Neural cell (in vitro differentiated cells): ENCODE measurements around the gene KCNIP3.

Experiments used
- EP300 ChIP-seq: fragments of 450-650 bp; conservative IDR thresholded peaks from 2 replicates; pipeline ENCODE4 v1.6.1; 2014; ENCODE audit warnings: antibody characterized with exemption, mild to moderate bottlenecking, moderate library complexity; ENCODE audit not compliant: poor library complexity, severe bottlenecking
- EZH2 ChIP-seq: fragments of 200-600, 300-800 bp; shearing (Covaris generic), sonication (generic); IDR thresholded peaks from 2 replicates; pipeline ENCODE4 v1.6.1; 2014; ENCODE audit warnings: antibody characterized with exemption, low read length, borderline replicate concordance, mild to moderate bottlenecking; ENCODE audit not compliant: insufficient read depth, poor library complexity, severe bottlenecking
- MXI1 ChIP-seq: fragments of 450-650 bp; conservative IDR thresholded peaks from 2 replicates; pipeline ENCODE4 v1.6.1; 2014; ENCODE audit warnings: antibody characterized with exemption, mild to moderate bottlenecking; ENCODE audit not compliant: poor library complexity, severe bottlenecking
- POLR2AphosphoS5 ChIP-seq: IDR thresholded peaks from 2 replicates; pipeline ENCODE4 v1.6.1; 2012
- RAD21 ChIP-seq: fragments of 450-650 bp; conservative IDR thresholded peaks from 2 replicates; pipeline ENCODE4 v1.6.1; 2014; ENCODE audit warnings: antibody characterized with exemption, mild to moderate bottlenecking, moderate library complexity
- SMC3 ChIP-seq: fragments of 450-650 bp; conservative IDR thresholded peaks from 2 replicates; pipeline ENCODE4 v1.6.1; 2014; ENCODE audit warnings: antibody characterized with exemption, mild to moderate bottlenecking, moderate library complexity; ENCODE audit not compliant: poor library complexity
- TAF1 ChIP-seq: IDR thresholded peaks from 2 replicates; pipeline ENCODE4 v1.6.1; 2012; ENCODE audit warnings: low read depth
- TF ChIP-seq, protein P1 (sequence below): fragments of 450-650 bp; IDR thresholded peaks from 2 replicates; pipeline ENCODE4 v1.5.1; 2014; ENCODE audit warnings: antibody characterized with exemption, mild to moderate bottlenecking, moderate library complexity; ENCODE audit not compliant: poor library complexity, severe bottlenecking

DNA sequence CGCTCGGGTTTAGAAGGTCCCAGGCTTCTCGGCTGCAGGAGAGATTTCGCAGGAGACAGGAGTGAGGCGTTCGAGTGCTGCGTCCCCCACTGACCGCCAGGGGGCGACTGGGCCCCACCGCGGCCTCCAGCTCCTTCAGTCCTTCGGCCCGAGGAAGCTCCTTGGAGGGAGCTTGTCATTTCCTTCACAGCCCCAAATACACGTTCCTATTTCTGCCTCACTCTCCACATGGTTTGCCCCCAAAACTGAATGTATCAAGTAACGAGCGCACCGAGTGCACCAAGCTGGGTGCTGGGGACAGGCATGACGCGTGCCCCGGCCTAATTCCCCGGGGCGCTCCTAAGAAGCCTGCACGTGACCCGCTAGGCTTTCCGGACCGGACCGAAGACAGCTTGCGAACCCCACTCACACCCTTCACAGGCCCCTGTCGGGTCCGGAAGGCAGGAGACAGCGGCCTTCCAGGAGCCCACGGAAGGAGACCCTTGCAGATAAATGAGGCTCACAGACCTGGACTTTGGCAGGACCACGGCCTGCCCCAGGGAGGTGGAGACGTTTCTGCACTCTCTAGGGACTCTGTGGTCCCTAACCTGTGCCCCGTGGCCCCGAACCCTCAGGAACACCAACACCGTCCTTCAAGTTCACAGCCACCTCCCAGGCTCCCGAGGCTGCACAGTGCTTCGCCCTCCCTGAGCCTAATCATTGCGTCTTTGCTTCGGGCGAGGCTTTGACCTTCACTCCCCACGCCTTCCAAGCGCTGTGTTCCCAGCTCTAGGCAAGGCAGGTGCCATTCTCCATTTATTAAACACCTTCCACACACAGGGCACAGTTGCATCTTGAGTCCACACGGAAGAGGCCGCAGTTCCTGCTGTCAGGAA is 92.3 kb downstream of the KCNIP3 start:
- TF ChIP-seq, protein P1, sequence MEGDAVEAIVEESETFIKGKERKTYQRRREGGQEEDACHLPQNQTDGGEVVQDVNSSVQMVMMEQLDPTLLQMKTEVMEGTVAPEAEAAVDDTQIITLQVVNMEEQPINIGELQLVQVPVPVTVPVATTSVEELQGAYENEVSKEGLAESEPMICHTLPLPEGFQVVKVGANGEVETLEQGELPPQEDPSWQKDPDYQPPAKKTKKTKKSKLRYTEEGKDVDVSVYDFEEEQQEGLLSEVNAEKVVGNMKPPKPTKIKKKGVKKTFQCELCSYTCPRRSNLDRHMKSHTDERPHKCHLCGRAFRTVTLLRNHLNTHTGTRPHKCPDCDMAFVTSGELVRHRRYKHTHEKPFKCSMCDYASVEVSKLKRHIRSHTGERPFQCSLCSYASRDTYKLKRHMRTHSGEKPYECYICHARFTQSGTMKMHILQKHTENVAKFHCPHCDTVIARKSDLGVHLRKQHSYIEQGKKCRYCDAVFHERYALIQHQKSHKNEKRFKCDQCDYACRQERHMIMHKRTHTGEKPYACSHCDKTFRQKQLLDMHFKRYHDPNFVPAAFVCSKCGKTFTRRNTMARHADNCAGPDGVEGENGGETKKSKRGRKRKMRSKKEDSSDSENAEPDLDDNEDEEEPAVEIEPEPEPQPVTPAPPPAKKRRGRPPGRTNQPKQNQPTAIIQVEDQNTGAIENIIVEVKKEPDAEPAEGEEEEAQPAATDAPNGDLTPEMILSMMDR, result no peak
- TF ChIP-seq RAD21, result no peak
- no peak for TF ChIP-seq POLR2AphosphoS5
- TF ChIP-seq SMC3, result no peak
- no peak for TF ChIP-seq MXI1
- TF ChIP-seq EP300, result no peak
- no peak for TF ChIP-seq TAF1
- no peak for TF ChIP-seq EZH2
